Measurements from ENCODE around the gene KCNQ1.

Gene KCNQ1

DNA sequence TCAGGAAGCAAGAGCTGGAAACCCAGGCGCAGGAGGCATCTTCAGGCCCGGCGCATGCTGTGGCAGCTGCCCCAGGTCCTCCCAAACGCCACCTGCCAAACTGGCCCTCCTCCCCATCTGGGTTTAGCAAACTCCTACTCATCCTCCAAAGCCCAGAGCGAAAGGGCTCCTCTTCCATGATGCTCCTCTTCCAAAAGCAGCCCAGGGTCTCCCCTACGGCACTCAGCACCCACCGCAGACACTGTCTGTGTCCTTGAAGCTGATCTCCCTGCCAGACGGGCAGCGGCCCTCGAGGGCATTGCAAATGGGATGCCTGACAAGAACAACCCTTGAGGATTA lies 414.9 kb downstream of the KCNQ1 start:
- in situ Hi-C loops (cut with MboI; ENCODE audit: low sequenced_read_pairs) = no loop called here

DNA sequence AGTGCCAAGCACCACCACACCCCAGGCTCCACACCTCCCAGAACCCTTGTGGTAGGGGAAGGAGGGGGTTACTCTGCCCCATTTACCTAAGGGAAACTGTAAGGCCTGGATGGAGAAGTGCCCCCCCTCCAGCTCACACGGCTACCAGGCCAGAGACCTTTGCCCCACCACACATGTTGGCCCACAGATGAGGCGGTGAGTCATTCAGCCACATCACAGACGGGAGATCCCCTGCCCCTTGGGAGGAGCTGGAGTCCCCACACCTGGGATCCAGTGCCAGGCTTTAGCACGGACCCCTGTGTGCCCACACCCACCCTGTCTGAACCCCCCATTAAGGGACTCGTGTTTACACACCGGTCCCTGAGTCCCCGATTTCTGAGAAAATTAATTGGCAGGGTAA lies 415.8 kb downstream of the KCNQ1 start:
- in situ Hi-C loops (cut with MboI; ENCODE audit: low sequenced_read_pairs) = no loop called here

DNA sequence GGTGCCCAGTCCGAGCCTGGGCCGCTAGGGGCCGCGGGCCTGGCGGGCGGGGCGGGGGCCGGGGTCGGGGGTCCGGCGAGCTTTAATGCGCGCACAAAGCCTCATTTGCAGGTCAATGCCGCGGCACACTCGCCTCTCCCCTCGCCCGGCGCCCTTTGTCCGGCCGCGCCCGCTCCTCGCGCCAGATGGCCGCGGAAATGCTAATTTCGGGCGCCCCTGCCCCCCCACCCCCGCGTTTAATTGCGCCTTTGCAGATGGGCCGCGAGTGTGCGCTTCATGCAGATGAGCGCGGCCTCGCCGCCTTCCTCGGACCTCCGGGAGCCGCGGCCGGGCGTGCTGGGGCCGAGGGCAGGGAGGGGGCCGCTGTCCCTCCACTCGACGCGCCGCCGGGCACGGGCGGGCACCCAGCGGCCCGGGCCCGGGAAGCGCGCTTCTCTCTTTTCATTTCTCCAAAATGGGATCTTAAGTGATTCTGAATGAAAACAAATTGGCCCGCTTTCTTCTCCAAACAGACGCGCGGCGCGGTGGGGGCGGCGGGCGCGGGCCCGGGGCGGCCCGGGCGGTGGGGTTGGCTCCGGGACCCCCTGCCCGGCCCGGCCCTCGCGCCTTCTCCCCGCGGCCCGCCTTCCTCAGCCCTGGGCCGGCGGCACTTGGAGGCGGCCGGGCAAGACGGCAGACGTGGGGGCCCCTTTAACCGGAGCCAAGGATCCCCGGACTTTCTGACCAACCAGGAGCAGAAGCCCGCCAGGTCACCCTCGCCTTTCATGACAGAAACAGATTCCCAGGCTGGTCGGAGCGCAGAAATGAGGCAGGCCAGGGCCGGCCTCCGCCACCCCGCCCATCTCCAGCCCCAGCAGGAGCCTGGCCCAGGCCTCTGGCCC lies 417.8 kb downstream of the KCNQ1 start:
- in situ Hi-C loops (cut with MboI; ENCODE audit: low sequenced_read_pairs) = no loop called here

DNA sequence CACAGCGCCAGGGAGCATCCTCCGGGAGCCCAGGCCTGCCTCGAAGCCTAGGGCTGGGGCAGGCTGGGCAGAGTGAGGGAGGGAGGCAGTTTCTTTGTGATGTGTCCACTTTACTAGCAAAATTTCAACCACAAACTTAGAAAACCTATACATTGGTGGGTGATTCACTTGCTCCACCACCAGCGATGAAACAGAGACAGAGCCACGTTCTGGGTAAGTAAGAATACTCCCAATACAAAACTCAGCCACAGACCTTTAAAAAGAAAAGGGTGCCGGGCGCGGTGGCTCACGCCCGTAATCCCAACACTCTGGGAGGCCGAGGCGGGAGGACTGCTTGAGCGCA lies 418.4 kb downstream of the KCNQ1 start:
- in situ Hi-C loops (cut with MboI; ENCODE audit: low sequenced_read_pairs) = no loop called here

DNA sequence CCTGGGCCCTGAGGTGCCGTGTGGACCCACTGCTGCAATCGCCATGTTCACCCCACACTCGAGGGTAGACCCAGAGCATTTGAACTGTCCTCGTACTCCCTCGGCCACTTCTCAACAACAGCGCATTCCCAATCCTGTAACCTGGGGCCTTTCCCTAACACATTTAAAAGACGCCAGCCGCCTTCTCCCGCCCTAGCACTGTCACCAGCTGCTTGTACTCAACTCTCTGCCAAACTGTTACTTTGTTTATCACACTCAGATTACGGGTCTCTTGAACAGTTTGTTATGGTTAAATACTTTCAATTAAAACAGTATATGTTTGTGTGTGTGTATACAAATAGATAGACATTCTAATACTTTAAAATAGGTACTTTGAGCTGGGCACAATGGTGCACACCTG lies 420.1 kb downstream of the KCNQ1 start:
- in situ Hi-C loops (cut with MboI; ENCODE audit: low sequenced_read_pairs) = no loop called here

DNA sequence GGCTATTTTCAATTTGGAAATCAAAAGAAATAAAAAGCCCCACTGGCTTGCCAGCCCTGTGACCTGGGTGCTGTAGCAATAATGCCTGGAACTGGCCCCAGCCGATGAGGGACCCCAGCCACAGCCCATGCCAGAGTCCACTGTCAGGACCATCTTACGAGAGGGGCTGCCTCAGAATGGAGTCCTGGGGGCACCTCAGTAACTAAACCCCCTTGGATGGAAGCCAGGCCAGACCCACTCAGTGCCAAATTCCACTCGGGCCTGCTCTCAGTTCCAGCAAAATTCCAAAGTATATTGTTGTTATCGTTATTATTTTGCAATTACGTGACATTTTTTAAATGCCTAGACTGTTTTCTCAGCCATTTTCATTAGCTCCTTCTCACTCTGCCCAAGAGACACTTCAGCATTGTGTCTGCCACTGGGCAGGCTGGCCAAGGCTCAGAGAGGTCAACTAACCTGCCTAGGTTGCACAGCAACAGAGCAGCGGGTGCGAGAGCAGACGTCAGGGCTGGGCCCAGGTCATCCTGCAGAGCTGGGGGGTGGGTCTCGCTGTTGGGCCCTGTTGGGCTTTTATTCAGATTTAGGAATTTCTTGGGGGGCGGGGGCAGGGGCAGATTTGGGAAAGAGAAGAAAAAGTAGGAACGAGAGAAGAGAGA lies 421.2 kb downstream of the KCNQ1 start:
- in situ Hi-C loops (cut with MboI; ENCODE audit: low sequenced_read_pairs) = no loop called here

DNA sequence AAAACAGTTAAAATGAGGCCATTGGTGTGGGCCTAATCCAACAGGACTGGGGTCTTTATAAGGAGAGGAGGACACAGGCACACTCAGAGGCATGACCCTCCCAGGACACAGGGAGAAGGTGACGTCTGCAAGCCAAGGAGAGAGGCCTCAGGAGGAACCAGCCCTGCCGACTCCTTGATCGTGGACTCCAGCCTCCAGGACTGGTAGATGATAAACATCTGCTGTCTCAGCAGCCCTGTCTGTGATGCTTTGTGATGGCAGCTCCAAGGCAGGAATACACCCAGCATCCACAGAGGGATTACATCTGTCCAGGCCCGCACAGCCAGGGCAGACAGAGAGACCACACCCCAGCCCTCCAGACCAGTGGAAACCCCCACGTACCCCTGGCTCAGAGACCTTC lies 422.3 kb downstream of the KCNQ1 start:
- in situ Hi-C loops (cut with MboI; ENCODE audit: low sequenced_read_pairs) = no loop called here

DNA sequence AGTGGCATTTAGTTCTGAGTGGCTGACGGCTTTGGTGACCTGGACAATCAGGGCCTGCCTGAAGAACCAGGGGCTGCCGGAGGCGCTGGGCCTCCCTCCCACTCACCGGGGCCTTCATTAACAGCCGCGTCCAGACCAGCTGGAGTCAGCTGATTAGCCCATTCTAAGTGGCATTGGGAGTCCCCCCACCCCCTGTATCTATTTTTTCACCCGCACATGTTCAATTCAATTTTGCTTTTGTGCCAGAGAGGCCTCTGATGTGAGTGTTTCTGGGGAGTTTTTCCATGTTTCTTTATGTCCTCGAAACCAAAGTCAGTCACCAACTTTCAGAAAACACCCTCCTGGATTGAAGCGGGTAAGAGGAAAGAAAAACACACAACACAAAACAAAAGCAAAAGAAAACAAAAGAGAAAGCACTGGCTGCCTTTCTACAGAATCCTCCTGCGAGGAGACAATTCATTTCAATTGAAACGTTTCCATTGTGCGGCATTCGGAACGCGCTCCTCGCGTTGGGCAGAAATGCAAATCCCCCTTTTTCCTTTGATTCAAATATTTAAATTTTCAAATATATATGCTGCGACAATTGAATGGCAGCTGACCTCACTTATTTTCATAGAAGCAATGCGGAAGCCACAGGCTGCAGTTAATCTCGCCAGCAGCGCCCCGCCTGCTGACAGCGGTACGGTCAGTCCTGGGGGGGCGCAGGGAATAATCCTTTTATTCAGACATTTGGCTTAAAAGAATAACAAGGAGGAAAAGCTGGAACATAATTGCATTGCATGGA lies 423.1 kb downstream of the KCNQ1 start:
- in situ Hi-C loops (cut with MboI; ENCODE audit: low sequenced_read_pairs) = no loop called here

DNA sequence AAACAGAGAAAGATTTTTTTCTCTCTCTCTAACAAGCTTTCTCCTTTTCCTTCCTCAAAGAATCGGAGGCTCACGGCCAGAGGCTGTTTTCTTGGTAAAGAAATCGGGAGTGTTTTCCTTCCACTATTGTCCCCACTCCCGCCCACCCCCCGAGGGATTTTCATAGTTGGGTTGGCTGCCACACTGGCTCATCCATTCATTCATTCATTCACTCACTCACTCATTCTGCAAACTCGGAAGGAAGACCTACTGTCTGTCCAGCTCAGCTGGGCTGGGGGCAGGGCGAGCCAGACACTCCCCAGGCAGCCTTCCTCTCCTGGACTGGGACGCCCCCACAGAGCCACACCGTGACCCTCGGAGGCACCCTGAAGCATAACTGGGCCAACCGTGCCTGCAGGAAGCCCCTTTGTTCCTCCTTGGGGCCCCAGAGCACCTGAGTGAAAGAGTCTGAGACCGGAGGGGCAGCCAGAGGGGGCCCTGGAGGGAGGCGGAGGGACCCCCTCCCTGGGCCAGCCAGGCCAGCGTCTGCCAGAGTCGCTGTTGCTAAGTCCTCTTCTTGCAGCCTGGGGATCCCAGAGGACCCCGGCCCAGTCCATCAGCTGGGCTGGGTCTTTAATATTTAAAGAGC lies 423.8 kb downstream of the KCNQ1 start:
- in situ Hi-C loops (cut with MboI; ENCODE audit: low sequenced_read_pairs) = no loop called here

DNA sequence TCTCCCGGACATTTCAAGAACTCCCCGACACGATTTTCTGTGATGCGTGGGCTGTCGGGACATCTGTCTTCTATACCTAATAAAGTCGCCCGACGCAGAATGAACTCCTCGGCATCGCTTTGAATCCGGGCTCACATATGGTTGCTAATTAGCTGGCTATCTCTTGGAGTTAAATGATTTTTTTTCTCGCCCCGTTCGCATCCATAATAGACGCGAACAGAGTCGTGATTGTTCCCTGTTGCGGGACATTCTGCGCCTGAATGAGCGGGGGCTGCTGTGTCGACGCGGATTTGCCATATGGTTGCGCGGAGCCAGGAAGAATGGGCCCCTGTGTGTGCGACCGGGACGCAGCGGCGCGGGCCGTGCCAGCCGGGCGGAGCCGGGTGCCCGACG lies 424.3 kb downstream of the KCNQ1 start:
- in situ Hi-C loops (cut with MboI; ENCODE audit: low sequenced_read_pairs) = no loop called here

DNA sequence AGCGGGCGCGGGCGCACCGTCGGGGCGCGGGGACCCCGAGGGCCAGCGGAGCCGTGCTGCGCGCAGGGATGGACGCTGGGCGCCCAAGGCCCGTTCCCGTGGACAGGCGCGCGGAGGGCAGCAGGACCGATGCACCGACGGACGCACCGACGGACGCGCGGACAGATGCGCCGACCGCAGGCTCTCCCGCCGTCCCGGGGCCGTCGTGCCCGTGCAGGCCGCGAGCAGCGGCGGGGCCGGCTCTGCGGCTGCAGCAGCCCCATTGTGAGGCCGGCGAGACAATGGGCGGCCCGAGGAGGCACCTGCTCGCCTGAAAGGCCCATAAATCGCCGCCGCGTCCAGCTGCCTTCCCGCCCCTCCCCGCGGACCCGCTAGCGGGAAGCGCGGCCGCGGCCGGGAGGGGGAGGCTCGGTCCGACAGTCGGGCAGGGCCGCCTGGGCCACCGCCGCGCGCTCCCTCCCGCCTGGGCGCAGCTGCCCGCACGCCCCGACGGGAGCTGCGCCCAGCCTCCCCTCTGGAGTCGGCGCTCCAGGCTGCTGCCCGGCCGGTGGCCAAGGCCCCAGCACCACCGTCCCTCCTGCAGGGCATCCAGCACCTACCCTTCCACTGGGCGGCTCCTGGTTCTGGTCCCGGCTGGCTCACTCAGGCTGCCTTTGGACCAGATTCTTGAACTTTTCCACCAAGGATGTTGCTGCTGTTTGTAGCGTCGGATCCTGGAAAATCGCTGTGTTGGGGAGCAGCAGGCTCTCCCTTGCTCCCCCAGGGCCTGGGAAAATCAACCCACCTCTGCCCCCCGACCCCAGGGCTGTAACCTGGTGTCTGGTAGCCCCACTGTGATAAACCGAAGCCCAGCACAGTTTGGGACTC lies 425.0 kb downstream of the KCNQ1 start:
- in situ Hi-C loops (cut with MboI; ENCODE audit: low sequenced_read_pairs) = no loop called here

DNA sequence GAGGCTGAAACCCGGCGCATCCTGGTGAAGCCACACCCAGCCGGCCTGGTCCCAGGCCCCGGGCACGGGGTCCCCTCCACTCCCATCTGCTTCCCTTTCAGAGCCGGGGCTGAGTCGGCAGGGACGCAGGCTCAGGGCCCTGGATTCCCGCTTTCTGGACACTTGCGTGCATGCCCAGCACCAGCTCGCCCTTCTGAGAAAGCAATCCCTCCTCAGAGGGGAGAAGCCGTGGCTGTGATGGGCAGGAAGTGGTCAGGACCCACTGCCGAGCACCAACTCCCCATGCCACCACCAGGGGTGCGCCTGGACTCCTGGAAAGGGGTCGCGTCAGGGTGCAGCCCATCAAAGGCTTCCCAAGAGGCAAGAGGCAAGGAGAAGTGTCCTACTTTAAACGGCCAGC lies 425.7 kb downstream of the KCNQ1 start:
- in situ Hi-C loops (cut with MboI; ENCODE audit: low sequenced_read_pairs) = no loop called here

DNA sequence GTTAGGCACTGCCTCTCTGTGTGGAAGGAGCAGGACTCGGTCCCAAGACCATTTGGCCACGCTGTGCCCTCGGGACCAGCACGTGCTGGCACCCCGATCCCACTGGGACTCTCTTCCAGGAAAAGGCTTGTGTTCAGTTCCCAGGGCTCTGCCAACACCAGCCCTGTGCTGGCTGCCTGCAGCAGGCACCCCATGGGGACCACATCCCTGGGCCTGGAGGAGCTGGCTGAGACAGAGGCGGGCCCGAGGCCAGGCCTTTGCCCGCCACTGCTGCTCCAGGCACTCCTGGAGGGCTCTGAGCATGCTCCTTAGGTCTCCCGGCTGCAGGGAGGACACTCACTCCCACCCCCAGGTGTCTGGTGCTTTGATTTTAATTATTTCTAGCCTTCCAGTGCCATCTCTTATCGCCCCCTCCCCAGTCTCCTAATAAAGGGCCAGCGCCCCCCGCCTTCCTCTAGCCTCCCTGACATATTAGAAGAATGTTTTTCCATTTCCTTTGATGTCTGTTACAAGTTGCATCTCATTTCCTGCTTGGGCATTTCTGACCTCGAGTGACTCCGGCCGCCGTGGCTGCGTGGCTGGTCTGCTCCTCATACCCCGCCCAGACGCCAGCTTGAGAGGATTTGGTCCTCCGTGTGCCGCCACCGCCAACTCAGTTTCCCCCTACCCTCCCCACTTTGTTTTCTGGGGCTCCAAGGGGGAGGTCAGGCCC lies 426.3 kb downstream of the KCNQ1 start:
- in situ Hi-C loops (cut with MboI; ENCODE audit: low sequenced_read_pairs) = no loop called here

DNA sequence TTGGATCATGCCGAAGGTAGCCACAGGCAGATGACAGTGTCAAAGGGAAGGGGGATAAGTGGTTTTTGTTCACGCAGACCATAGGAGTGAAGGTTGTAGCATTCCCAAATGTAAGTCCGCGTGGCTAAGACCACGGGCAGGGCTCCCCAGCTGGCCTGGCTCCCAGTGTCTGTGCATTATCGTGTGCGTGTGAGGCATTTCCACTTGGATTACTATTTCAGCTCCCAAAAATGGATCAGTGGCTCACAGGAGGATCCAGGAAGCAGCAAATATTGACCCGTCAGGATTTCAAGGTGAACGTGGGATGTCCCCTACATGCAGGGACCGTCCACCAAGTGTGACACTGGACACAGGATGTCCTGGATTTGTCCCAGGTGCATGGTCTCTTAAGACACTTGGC lies 430.2 kb downstream of the KCNQ1 start:
- in situ Hi-C loops (cut with MboI; ENCODE audit: low sequenced_read_pairs) = loop anchor here (25.0 kb wide), 1 partner anchor 688 kb away; no protein-coding TSS in a partner anchor

DNA sequence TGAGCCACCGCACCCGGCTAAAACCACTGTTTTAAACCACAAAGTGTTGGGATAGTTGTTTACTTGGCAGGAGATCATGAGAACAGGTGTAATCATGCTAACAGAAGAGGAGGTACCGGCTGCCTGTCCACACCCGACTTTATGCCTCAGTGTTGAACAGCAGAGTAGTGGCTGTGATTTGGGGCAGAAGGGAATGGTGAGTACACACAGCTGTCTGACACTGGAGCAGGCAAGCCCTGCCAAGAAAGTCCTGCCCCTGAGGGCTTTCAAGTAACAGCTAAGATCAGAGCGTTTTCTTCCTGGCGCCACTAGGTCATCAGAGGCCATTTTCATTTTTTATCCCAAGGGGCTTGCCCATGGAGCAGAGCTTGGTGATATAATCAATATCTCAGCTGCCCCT lies 432.7 kb downstream of the KCNQ1 start:
- in situ Hi-C loops (cut with MboI; ENCODE audit: low sequenced_read_pairs) = loop anchor here (25.0 kb wide), 1 partner anchor 690 kb away; no protein-coding TSS in a partner anchor

DNA sequence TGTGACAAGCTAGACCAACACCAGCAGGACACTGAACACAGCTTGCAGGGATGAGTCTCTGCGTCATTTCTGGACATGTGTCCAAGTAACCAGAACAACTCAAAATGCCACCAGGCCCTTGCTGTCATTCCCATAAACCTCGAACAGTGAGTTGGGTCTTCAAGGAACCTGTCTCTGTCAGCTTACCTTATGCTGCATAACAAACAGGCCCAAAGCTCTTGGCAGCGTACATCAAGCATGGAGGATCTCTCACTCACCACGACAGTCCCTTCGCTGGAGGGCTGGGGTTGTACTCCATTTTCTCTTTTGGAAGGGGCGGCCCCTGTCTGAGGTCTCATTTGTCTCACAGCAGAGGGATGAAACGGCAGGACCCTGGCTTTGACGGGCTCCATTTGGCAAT lies 434.0 kb downstream of the KCNQ1 start:
- in situ Hi-C loops (cut with MboI; ENCODE audit: low sequenced_read_pairs) = loop anchor here (25.0 kb wide), 1 partner anchor 691 kb away; no protein-coding TSS in a partner anchor

DNA sequence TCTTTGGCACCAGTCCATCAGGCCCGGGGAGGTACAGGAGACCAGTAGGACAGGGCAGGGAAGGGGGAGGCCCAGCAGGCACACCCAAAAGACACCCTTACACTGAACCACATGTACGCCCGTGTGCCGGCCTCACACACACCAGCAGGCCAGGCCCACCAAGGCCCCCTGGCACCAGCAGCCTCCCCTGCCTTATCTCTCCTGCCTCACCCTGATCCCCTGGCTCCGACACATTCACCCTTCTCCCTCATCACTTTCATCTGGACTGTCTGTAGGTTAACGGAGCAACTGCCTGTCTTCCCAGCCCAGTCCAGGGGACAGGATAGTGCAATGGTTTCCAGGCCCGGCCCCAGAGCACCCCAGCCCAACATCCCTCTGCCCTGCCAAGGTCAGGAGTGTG lies 435.8 kb downstream of the KCNQ1 start:
- in situ Hi-C loops (cut with MboI; ENCODE audit: low sequenced_read_pairs) = loop anchor here (25.0 kb wide), 1 partner anchor 693 kb away; no protein-coding TSS in a partner anchor

DNA sequence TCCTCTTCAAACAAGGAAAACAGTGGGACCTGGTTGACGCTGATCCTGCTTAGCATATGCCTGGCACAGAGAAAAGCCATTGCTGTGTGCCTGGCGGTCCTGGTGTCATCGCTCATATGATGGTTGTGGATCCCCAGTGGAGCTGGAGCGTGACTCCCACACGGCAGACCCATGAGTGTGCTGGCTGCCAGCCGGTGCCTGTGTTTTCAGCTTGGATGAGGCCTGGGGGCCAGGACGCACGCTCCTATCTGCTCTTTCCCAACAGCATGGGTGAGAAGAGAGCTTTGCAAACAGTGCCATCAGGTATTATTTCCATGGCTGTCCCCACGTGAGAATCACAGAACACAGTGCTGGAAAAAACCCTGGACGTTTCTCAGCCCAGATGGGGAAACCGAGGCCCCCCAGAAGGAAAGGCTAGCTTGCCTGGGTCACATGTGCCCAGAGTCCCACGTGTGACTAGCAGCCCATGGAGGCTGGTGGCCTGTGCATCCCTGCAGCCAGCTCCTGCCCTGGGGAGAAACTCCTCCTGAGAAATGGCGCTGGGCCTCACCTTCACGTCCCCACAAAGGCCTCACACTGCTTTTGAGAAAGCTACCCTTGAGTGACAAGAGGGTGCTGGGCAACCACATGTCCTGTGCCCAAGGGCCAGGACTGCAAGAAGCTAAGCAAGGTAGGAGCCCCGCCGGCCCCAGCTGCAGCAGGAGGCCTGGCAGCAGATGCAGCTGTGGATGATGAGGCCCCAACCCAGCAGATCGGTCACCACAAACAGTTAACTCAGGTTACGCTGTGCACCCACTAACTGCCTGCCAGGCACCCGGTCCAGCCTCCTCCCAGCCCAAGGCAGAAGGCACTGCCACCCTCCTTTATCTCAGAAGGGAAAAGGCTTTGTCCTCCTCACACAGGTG lies 436.5 kb downstream of the KCNQ1 start:
- in situ Hi-C loops (cut with MboI; ENCODE audit: low sequenced_read_pairs) = loop anchor here (25.0 kb wide), 1 partner anchor 694 kb away; no protein-coding TSS in a partner anchor
